Fibroblast of lung (primary cell): ENCODE results near the gene CYP2C19.

Experiments used
- EZH2 ChIP-seq: IDR thresholded peaks from 2 replicates; pipeline ENCODE4 v1.5.1; 2012; ENCODE audit warnings: low read length, control low read depth, mild to moderate bottlenecking; ENCODE audit errors: missing control alignments
- TF ChIP-seq, protein P1 (sequence below), 2 donors: IDR thresholded peaks in 1 of 2; conservative IDR thresholded peaks in 1 of 2; 1 replicate in 1 of 2; 2 replicates in 1 of 2; pipeline ENCODE4 v1.5.1; 2011 to 2012; ENCODE audit warnings: low read length in 2 of 2, control low read depth in 1 of 2, inconsistent platforms in 1 of 2, low read depth in 1 of 2, mild to moderate bottlenecking in 1 of 2

- TF ChIP-seq, protein P1, sequence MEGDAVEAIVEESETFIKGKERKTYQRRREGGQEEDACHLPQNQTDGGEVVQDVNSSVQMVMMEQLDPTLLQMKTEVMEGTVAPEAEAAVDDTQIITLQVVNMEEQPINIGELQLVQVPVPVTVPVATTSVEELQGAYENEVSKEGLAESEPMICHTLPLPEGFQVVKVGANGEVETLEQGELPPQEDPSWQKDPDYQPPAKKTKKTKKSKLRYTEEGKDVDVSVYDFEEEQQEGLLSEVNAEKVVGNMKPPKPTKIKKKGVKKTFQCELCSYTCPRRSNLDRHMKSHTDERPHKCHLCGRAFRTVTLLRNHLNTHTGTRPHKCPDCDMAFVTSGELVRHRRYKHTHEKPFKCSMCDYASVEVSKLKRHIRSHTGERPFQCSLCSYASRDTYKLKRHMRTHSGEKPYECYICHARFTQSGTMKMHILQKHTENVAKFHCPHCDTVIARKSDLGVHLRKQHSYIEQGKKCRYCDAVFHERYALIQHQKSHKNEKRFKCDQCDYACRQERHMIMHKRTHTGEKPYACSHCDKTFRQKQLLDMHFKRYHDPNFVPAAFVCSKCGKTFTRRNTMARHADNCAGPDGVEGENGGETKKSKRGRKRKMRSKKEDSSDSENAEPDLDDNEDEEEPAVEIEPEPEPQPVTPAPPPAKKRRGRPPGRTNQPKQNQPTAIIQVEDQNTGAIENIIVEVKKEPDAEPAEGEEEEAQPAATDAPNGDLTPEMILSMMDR (conservative IDR thresholded peaks at IDR 0.05 in 1 of 2, IDR thresholded peaks at IDR 0.05 in 1 of 2; ENCODE audit: low read depth in 1 of 2, low read length in 2 of 2): no peak
- TF ChIP-seq EZH2: no peak
Observed at GRCh38 chr10:94784256-94784655, 21.8 kb downstream of the CYP2C19 start.
